Central memory CD4-positive, alpha-beta T cell (primary cell): ENCODE measurements around the gene COMP.
"Not testable (repeated sequence)": the region's sequence is repeated elsewhere in the genome, so short reads cannot be mapped to it uniquely, and the experiment has no call there.

Experiments
- DNase-seq: peaks from one replicate; pipeline ENCODE4 v3.0.0; 2022
- total RNA-seq, 3 experiments: gene quantifications; one replicate each; lab custom pipeline; 2026; lab: John Stamatoyannopoulos, UW

COMP gene
- 0 to 0.07 (median 0) reads per million in 3 experiments for total RNA-seq

DNA sequence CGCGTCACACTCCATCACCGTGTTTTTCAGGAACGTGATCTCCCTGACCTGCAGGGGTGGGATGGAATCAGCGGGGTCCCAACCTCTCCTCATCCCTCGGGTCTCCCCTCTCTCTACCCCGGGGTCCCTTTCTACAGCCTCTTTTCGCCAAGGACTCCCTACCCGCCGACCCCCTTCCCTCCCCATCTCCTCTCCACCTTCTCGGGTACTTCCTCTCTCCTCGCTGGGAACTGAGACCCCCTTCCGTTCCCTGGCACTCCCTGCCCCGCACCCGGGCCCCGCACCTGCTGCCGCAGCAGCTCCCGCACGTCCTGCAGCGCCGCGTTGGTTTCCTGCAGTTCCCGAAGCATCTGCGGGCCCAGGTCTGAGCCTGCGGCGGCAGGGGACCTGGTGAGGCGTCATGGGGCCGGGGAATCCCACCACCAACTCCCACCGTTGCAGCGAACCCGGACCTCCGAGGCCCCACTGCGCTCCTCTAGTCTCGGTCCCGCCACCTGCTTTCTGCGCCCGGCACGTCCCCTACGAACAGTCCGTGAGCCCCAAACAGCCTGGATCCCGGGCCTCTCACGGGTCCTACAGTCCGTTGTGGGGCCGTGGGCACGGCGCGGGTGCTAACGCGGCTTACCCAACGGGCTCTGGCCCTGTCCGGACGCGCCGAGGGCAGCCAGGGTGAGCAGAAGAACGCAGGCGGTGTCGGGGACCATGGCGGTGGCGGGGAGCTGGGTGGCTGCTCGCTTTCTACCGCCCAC lies at the start of gene COMP:
Gene COMP, minus strand, starts transcription at position 740 of the 749 bp plus-strand sequence. Its CDS starts 36 bp downstream, at position 704.
- no peak for DNase-seq

DNA sequence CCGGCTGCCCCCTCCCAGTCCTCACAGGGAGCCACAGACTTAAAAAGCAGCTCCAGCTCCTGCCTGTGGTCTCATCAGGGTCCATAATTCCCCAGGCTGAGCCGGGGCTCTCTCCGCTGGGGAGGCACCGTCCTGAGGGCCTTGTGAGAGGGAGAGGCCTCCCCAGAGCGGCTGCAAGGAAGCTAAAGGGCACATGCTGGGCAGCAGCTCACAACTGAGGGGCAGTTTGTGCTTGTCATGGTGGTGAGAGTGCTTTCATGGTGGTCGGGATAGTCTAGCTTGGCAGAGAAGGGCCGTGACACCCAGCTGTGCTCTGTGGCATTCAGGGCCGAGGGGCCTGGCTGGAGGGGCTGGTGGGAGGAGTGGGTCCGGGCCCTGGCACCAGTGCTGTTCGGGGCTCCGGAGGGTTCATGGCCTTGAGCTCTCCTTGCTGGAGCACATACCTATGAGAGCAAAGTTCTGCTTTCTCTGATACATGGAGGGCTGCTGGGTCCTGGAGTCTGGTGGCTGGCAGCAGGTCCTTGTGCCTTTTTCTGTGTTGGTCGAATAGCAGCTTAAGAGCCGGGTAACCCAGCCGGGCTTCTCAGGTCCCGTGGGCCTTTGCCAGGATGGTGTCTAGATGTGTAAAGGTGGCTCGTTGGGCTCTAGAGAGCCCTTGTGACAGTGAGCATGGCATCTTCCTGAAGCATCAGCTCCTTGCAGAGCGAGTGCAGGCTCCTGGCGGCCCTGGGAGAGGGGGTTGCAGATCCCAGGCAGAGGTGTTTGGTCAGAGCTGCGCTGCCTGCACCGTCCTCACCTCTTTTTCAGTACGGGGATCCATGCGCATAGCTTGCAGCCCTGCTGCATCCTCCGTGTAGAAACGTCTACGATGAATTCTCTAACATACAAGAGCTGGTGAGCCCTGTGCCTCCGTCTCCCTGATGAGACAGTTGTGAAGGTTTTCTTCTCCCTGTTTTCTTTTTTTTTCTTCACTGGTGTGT lies 49.5 kb upstream of the COMP start:
- no peak for DNase-seq

DNA sequence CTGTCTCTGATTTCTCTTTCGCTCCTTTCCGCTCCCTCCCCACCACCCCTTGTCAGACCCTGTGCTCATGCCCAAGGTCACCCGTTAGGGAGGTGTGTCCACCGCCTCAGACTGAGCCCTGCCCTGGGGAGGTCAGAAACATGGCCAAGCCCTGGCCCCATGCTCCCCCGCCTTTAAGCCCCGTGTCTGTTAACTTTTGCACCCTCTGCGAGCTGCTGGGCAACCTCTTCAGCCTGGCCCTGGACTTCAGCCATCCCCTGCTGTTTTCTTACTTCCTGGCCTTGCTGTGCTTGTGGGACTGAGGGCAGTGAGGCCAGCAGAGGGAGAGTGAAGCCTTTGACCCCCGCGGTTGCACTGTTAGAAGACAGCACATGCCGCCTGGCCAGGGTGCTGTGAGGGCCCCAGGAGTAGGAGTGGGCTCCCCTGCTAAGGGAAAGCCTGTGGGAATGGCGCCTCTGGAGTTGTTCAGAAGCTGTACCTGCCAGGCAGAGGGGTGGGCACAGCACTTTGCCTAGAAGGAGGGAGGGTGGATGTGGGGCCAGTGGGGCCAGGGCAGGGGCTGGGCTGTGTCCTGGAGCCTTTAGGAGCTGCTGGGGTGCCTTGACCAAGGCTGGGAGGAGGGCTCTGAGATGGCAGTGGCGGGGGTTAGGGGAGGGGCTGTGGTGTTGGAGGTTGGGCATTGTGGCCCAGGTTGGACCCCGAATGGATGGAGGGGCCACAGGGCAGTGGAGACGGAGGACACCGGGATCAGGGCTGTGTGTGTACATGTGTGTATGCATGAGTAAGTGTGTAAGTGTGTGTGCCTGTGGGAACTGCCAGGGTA lies 48.6 kb upstream of the COMP start:
- no peak for DNase-seq

DNA sequence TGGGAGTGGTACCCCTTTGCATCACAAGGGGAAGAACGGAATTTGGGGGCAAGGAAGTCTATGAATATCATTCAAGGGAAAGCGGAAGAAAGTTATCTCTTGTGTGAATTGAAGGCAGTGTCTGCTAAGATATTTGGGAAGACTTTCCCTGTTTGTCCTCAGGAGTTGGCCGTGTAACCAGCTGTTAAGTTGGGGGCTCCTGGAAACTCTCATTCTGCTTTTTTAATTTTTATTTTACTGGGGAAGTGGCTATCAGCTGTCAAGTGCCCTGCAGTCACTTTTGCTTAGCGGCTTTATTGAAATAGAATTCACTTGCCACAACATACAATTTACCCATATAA lies 43.5 kb upstream of the COMP start:
- no peak for DNase-seq

DNA sequence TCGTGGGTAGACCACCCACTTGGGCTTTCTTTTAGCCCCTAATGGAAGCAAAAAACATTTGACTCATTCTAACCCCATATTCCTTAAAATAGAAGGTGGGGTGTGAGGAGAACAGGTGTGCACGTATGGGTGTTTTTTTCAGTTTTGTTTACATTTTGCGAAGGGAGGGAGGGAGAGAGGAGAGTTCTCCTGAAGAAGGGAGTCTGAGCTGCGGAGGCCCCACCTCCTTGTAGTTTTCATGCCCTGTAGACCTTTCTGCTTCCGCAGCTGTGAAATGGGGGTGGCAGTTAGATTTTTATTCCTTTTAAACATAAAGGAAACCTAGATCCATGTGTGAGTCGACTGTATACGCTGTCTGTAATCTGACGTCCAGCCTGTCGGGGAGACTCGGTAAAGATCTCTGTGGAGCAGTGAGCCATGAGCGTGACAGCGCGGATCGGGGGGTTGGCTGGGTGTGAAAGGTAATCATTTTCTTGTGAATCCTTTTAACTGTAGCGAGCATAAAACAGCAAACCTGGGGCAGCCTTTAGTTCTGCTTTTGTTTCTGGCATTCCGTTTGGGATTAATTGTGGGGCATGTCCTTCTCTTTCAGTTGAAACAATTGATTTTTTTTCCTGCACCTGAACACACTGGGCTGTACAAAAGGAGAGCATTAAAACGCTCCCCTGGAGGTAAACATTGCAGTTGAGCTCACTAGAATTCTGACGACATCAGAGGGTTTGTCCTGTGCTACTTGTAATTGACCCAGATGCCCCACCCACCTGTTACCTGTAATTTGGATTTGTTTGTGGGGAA lies 42.9 kb upstream of the COMP start:
- DNase-seq, result no peak

DNA sequence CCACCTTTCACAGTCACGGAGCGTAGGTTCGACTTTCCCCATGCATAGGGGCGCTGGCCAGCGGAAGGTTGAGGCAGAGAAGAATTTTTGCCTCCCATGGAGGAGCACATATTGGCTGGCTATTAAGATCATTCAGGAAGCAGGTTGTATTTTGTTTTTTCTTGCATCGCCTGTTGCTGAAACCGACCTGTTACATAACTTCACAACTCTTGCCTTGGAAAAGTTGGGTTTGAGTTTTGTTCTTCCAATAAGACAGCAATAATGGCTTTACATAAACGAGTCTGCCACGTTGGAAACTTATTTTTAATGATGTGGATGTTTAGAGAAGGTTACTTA lies 42.0 kb upstream of the COMP start:
- no peak for DNase-seq

DNA sequence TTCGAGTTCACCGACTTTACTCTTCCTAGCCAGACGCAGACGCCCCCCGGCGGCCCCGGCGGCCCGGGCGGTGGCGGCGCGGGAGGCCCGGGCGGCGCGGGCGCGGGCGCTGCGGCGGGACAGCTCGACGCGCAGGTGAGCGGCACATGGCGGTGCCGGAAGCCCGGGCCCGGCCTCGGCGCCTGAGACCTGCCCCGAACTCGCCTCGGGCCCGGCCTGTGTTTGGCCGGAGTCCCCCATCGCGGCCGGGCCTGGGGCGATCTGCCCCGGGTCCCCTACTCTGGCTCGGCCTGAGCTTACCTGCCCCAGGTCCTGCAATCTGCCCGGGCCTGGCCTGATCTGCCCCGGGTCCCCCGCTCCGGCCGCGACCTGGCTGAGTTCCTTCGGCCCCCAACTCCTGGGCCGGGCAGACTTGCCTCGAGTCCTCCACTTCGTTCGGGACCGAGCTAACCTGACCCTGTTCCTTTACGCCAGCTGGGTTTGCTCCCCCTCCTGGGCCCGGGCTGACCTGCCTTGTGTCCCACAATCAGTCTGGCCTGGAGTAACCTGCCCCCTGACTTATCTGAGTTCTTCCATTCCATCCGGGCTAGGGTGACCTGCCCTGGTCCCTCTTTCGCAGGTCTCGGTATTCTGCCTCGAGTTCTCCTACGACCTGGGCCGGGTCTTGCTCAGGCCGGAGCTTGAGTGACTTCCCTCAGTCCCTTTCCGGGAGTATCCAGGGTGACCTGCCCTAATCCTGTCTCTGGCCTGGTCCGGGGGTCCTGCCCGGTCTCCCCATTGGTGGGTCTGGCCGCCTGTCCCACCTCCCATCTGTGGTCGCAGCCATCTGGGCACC lies 41.4 kb upstream of the COMP start:
- no peak for DNase-seq

DNA sequence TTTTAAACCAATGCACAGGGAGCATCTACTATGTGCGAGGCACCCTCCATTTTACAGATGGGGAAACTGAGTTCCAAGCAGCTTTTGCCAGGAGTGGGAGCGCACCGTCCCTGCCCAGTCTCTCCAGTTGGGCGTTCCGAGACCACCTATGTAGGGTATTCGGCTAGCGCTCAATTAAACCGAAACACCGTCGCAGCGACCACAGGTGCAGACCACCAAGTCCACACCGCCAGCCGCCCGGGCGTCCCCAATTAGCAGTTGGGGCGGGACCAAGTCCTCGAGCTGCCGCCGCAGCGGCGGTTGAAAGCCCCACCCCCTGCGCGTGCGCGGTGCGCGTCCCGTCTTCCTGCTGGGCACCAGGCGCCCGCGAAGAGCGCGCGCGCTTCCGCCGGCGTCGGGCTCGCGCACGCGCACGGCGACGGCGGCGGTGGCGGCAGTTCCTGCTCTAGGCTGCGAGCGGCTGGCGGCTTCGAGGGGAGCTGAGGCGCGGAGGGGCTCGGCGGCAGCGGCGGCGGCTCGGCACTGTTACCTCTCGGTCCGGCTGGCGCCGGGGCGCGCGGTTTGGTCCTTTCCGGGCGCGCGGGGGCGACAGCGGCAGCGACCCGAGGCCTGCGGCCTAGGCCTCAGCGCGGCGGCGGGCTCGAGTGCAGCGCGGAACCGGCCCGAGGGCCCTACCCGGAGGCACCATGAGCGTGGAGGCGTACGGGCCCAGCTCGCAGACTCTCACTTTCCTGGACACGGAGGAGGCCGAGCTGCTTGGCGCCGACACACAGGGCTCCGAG lies 40.6 kb upstream of the COMP start, which contains the start of gene UPF1:
Gene UPF1, plus strand, starts transcription at position 436 of the 782 bp plus-strand sequence. Its CDS starts 251 bp downstream, at position 687.
- peak; percentile 95 for DNase-seq

DNA sequence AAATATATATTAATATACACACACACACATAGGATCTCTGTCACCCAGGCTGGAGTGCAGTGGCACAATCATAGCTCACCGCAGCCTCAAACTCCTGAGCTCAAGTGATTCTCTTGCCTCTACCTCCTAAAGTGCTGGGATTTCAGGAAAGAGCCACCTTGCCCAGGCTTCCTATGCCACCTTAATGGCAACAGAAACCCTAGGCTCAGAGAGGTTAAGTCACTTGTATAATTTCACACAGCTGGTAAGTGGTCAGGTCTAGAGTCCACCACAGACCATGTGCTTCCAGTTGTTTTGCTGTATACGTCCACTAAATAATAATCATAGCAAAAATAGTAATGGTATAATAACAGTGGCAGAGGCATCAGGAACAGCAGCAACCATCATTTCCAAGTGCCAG lies 39.4 kb upstream of the COMP start:
- DNase-seq, result no peak

DNA sequence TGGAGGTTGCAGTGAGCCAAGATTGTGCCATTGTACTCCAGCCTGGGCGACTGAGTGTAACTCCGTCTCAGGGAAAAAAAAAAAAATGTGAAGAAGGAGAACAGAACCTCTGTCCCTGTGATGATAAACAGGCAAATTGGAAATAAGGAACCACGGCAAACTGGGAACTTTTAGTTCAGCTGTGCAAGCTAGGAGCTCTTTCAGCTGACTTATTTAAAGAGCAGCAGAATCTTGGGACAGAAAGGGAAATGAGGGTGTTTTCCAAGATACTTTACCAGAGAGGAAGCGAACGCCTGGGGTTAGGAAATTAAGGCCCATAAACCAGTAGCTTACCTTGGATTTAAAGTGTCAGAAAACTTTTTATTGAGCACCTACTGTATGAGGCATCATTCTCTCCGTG lies 37.7 kb upstream of the COMP start:
- DNase-seq, result no peak

DNA sequence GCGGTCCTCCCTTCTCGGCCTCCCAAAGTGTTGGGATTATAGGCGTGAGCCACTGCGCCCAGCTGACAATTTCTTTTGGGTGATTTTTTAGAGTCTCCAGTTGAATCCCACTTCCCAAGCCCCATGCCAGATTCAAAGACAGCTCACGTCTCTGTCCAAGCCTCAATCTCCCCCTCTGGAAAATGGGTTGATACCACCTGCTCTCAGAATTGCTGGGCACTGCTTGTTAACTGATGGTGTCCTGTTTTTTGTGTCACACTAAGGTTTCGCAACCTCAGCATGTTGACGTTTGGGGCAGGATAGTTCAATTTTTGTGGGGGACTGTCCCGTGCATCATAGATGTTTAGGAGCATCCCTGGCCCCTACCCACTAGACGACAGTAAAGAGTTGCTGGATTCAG lies 26.5 kb upstream of the COMP start:
- DNase-seq, result no peak

DNA sequence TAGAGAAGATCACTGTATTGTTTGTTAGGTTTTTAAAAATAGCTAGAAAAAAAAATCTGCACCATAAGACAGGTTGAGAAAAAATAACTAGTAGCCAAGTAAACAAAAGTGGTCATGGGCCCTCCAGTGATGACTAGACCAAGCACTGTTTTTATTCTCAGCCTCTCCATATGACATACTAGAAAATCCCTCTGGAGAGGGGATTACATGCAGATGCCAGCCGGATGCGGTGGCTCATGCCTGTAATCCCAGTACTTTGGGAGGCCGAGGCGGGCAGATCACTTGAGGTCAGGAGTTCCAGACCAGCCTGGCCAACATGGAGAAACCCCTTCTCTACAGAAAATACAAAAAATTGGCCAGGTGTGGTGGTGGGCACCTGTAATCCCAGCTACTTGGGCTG lies 25.5 kb upstream of the COMP start:
- DNase-seq, result not testable (repeated sequence)

DNA sequence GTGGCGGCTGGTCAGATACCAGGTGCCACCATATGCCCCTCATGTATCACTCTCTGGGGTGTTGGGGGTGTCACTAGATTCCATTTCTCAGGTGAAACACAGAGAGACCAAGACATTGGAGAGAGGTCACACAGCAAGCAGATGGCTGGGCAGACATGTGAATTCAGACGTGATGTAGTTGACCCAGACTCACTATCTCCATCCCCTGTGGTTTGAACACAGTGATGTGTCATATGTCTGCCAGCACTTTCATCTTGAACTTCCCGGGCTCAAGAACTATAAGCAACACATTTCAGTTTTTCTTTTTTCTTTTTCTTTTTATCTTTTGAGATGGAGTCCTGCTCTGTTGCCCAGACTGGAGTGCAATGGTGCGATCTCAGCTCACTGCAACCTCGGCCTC lies 24.6 kb upstream of the COMP start:
- no peak for DNase-seq

DNA sequence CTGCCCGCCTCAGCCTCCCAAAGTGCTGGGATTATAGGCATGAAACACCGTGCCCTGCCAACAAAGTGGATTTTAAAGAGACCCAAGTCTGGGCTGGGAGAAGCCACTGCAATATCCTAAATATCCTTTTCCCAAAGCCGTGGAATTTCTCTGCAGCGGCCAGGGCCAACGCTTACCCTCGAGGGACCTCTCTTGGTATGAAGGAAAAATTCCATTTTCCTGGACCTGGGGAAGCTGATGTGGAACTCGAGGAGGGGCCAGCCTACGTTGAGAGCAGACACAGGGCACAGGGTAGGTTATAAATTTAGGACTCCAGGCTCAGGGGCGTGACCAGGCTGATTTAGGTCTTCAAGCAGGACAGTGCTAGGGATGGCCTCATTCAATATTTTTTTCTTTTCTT lies 23.0 kb upstream of the COMP start:
- no peak for DNase-seq

DNA sequence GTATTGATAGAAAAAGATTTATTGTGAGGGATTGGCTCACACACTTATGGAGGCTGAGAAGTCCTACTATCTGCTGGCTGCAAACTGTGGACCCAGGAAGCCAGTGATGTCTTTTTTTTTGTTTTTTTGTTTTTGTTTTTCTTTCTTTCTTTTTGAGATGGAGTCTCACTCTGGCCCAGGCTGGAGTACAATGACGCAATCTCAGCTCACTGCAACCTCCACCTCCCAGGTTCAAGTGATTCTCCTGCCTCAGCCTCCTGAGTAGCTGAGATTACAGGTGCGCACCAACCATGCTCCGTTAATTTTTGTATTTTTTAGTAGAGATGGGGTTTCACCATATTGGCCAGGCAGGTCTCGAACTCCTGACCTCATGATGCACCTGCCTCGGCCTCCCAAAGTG lies 20.5 kb upstream of the COMP start:
- DNase-seq, result not testable (repeated sequence)

DNA sequence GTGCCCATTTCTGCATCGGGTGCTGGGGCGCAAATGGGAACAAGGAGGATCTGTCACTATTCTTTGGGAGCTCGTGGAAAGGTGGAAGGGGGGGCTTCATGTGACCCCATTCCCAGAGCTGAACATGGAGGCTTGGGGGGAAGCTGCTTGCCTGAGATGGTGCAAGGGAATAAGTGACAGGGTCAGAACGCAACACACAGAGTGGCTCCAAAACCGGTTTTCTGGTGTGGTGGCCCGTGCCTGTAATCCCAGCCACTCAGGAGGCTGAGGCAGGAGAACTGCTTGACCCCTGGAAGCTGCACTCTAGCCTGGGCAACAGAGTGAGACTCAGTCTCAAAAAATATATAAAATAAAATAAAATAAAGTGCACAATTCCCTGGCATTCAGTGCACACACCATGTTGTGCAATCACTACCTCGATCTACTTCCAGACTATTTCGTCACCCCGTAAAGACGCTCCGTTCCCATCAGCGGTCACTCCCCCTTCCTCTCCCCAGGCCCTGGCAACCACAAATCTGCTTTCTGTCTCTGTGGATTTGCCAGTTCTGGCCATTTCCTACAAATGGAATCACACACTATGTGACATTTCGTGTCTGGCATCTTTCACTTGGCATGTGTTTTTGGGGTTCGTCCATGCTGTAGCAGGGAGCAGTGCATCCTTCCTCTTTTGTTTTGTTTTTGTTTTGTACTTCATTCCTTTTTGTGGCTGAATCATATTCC lies 18.2 kb upstream of the COMP start:
- DNase-seq, result no peak

DNA sequence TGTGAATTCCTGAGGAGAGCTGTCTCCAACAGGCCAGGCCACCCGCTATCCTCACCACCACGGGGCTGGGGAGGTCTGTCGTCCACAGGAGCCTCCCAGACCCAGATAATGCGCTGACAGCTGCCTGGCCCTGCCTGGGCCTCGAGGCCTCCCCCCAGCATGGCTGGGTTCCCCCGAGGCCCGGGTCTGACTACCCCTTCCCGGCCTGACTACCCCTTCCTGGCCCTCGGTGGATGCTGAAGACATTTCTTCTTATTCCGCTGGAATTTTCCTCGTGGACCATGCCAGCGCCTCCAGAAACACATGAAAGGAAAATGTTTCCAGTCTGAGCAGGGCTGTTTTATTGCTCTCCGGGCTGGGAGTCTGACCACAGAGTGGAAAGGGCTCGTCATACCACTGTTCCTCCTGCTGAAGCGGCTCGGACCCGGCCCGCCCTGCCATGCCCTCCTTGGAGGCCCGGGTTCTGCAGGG lies 16.8 kb upstream of the COMP start:
- DNase-seq, result no peak

DNA sequence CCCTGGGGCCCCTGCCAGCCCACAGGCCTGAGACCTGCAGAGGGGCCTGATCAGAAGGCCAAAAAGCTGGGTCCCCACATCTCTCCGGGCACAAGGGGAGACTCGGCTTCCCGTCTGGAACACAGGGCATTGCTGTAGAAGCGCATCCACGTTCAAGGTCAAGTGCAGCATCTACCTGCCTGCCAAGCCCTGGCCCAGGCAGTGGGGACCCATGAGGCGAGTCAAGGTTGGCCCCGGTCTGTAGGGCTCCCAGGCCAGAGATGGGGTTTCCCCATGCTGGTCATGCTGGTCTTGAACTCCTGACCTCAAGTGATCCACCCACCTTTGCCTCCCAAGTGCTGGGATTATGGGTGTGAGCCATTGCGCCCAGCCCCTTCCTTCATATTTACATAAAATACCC lies 13.5 kb upstream of the COMP start:
- DNase-seq, result no peak

DNA sequence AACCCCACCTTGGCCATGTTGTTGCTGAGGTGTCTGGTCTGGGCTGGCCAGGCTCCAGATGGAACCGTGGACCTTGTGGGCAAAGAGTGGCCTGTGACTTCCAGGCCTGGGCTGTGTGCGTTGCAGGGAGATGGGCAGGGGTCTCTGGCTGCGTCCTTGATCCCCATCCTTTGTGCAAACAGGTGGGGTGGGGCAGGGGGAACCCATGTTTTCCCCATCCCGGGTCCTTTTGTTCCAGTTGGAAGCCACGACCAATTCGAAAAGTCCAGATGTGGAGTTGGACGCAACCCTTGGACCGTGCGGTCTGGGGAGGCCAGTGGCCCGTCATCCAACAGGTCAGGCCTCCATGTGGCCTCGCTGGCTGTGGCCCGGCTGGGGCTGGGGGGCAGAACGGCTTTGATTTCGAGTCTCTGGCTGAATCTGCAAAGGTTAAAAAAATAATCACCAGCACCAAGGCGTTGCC lies 13.1 kb upstream of the COMP start:
- DNase-seq, result no peak
